ENCODE data around the gene SORCS1. TPM values are rescaled to one million over a fixed set of nuclear protein-coding genes. Genes with fewer than 3 reads are reported as not detected.

SORCS1 gene
- polyA plus RNA-seq, 1 donor (not counting 4 experiments of a cell fraction or from before 2014, with no cell fraction given): not detected

DNA sequence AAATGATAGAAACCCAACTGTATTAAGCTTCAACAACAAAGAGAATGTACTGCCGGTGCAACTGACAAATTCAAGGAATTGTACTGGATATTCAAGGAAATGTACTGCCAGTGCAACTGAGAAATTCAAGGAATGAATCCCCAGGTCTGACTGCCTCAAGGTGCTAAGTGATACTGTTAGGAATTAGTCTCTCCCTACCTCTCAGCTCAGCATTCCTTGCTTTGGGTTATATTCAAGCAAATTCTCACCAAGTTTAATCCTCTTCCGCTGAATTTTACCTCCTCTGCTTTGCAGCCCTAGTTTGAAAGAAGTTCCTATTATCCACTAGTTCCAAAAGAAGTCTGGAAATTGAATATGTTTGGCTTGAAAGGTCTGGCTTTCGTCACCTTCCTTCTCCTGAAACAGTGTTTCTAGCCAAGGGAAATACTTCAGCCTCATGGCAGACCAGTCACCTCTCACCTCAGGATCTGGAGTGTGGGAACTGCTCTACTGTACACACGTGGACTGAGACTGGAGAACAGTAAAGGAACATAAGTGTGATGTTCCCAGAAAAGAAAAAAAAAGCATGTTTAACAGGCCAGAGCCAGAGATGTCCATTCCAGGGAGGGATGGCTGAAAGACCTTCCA is 60.4 kb downstream of the SORCS1 start:
- FAIRE-seq (no peak), DNase-seq (ENCODE audit: low read depth, low spot score) (no peak)
- H3K79me2 ChIP-seq (ENCODE audit: control insufficient read depth, insufficient read depth, low read length): no peaks in the 10 kb centered on the region
- no peaks in the 10 kb centered on the region for H4K20me1 ChIP-seq (ENCODE audit: control insufficient read depth, extremely low read depth, insufficient read depth, low read length)
- H3K9me3 ChIP-seq (ENCODE audit: control insufficient read depth, low read depth, low read length): no peaks in the 10 kb centered on the region
- no peak overlapping the region for H2AFZ ChIP-seq (ENCODE audit: control insufficient read depth, low read length)
- H3K4me1 ChIP-seq (ENCODE audit: control insufficient read depth, extremely low read depth, insufficient read depth, low read length): no peaks in the 10 kb centered on the region
- no peak overlapping the region for H3K27ac ChIP-seq (ENCODE audit: control insufficient read depth, insufficient read depth, low read length)
- dilution Hi-C loops (cut with MboI; ENCODE audit: extremely low pct_ligation_motif_present, low sequenced_read_pairs): no loop called here
- no peak overlapping the region for H3K9ac ChIP-seq (ENCODE audit: control insufficient read depth, extremely low read depth, insufficient read depth, low read length)
- TF ChIP-seq EZH2 (IDR thresholded peaks at IDR 0.05; ENCODE audit: low read length): no peak
- TF ChIP-seq, protein P1, sequence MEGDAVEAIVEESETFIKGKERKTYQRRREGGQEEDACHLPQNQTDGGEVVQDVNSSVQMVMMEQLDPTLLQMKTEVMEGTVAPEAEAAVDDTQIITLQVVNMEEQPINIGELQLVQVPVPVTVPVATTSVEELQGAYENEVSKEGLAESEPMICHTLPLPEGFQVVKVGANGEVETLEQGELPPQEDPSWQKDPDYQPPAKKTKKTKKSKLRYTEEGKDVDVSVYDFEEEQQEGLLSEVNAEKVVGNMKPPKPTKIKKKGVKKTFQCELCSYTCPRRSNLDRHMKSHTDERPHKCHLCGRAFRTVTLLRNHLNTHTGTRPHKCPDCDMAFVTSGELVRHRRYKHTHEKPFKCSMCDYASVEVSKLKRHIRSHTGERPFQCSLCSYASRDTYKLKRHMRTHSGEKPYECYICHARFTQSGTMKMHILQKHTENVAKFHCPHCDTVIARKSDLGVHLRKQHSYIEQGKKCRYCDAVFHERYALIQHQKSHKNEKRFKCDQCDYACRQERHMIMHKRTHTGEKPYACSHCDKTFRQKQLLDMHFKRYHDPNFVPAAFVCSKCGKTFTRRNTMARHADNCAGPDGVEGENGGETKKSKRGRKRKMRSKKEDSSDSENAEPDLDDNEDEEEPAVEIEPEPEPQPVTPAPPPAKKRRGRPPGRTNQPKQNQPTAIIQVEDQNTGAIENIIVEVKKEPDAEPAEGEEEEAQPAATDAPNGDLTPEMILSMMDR (optimal IDR thresholded peaks at IDR 0.05 in 1 of 3, IDR thresholded peaks at IDR 0.05 in 1 of 3, conservative IDR thresholded peaks at IDR 0.05 in 1 of 3; ENCODE audit: extremely low read depth in 1 of 3, insufficient read depth in 2 of 3, low read length in 3 of 3): no peak
- H3K36me3 ChIP-seq (ENCODE audit: control insufficient read depth in 2 of 2, extremely low read depth in 1 of 2, insufficient read depth in 2 of 2, low read length in 2 of 2): no peaks in the 10 kb centered on the region
- no peak overlapping the region for H3K4me3 ChIP-seq (ENCODE audit: control insufficient read depth in 2 of 3, extremely low read depth in 1 of 3, insufficient read depth in 2 of 3, low read depth in 1 of 3, low read length in 3 of 3)
- H3K27me3 ChIP-seq (ENCODE audit: control insufficient read depth, extremely low read depth, insufficient read depth, low read length): no peaks in the 10 kb centered on the region
- H3K9me1 ChIP-seq (ENCODE audit: control insufficient read depth, extremely low read depth, insufficient read depth, low read length): no peaks in the 10 kb centered on the region
- no peak overlapping the region for H3K4me2 ChIP-seq (ENCODE audit: control insufficient read depth, extremely low read depth, insufficient read depth, low read depth, low read length)

DNA sequence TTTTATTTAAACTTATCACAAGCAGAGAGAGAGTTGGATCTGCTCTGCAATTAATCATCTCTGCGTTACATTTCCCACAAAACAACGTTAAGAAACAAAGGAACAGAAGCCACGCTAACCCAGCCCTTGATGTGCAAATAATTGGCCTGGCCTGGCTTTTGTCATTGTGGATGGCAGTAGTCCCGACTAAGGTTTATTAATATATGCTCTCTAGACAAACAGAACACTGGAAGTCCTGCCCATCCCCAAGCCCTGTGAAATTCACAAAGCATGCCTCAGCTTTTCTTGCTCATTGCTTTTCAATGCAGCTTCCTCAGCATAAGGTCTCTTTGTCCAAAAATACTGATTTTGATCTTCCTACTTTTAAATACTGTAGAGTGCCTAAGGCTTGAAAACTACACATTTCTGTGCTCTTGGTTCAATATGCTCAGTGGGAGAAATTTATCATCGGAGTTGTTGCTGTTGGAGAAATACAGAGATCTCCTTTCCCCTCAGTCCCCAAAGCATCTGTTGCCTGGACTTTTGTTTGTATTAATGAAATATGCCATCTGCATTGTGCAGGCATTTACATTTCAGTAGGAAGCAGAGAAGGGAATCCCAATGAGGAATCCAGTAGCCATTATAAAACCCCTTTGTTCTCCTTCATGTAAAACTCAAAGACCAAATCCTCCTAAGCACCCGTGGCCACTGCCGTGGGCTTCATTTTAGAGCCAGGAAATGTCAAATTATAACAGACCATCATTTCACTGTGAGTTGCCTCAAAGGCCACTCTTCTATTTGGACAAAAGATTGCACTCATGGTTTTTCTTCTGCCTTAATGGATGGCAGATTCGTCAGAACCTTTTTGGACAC is 61.1 kb downstream of the SORCS1 start:
- Histone ChIP-seq H3K4me1 (ENCODE audit: control insufficient read depth, extremely low read depth, insufficient read depth, low read length) (no peaks in the 10 kb centered on the region), H2AFZ (ENCODE audit: control insufficient read depth, low read length) (no peak overlapping the region), H4K20me1 (ENCODE audit: control insufficient read depth, extremely low read depth, insufficient read depth, low read length) (no peaks in the 10 kb centered on the region), H3K36me3 (ENCODE audit: control insufficient read depth in 2 of 2, extremely low read depth in 1 of 2, insufficient read depth in 2 of 2, low read length in 2 of 2) (no peaks in the 10 kb centered on the region), H3K27me3 (ENCODE audit: control insufficient read depth, extremely low read depth, insufficient read depth, low read length) (no peaks in the 10 kb centered on the region), H3K4me3 (ENCODE audit: control insufficient read depth in 2 of 3, extremely low read depth in 1 of 3, insufficient read depth in 2 of 3, low read depth in 1 of 3, low read length in 3 of 3) (no peak overlapping the region), H3K9ac (ENCODE audit: control insufficient read depth, extremely low read depth, insufficient read depth, low read length) (no peak overlapping the region), H3K27ac (ENCODE audit: control insufficient read depth, insufficient read depth, low read length) (no peak overlapping the region), H3K4me2 (ENCODE audit: control insufficient read depth, extremely low read depth, insufficient read depth, low read depth, low read length) (no peak overlapping the region), H3K9me1 (ENCODE audit: control insufficient read depth, extremely low read depth, insufficient read depth, low read length) (no peaks in the 10 kb centered on the region), H3K79me2 (ENCODE audit: control insufficient read depth, insufficient read depth, low read length) (no peaks in the 10 kb centered on the region), H3K9me3 (ENCODE audit: control insufficient read depth, low read depth, low read length) (no peaks in the 10 kb centered on the region)
- dilution Hi-C loops (cut with MboI; ENCODE audit: extremely low pct_ligation_motif_present, low sequenced_read_pairs): no loop called here
- TF ChIP-seq, protein P1 (optimal IDR thresholded peaks at IDR 0.05 in 1 of 3, IDR thresholded peaks at IDR 0.05 in 1 of 3, conservative IDR thresholded peaks at IDR 0.05 in 1 of 3; ENCODE audit: extremely low read depth in 1 of 3, insufficient read depth in 2 of 3, low read length in 3 of 3): no peak
- no peak for TF ChIP-seq EZH2 (IDR thresholded peaks at IDR 0.05; ENCODE audit: low read length)
- DNase-seq (ENCODE audit: low read depth, low spot score): no peak
- FAIRE-seq: no peak

All from keratinocyte (primary cell).